ENCODE results near the gene B4GALT4.

DNA sequence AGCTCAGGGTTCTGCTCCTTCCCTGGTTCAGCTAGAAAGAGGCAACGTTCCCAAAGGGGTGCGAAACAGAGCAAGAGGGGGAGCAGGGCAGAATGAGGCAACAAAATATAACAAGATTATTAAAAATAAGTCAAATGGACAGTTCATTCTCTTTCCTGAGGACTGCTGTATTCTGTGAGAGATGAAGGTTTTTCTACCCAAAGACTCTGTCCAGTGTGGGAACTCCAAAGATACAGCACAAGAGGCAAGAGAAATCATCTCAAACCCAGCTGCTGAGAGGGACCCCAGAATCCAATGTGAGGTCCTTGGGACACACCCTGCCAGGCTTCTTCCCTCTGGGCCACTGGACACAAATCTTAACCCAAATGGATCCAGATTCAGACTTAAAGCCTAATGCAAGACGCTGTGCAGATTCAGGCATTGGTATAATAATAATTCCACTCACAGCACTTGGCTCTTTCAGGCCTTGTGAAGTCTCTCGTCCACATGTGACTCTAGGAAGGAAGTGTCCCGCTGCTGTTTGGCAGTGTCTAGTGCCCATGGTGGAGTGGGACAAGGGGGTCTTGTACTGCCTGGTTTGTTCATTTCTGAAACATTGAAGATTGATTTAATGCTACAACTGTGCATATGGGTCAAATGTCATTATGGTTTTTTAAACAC, 39.0 kb upstream of the B4GALT4 start:
- TF ChIP-seq EZH2 (IDR thresholded peaks at IDR 0.05; ENCODE audit: borderline replicate concordance, low read length) = no peak
- TF ChIP-seq, protein P1, sequence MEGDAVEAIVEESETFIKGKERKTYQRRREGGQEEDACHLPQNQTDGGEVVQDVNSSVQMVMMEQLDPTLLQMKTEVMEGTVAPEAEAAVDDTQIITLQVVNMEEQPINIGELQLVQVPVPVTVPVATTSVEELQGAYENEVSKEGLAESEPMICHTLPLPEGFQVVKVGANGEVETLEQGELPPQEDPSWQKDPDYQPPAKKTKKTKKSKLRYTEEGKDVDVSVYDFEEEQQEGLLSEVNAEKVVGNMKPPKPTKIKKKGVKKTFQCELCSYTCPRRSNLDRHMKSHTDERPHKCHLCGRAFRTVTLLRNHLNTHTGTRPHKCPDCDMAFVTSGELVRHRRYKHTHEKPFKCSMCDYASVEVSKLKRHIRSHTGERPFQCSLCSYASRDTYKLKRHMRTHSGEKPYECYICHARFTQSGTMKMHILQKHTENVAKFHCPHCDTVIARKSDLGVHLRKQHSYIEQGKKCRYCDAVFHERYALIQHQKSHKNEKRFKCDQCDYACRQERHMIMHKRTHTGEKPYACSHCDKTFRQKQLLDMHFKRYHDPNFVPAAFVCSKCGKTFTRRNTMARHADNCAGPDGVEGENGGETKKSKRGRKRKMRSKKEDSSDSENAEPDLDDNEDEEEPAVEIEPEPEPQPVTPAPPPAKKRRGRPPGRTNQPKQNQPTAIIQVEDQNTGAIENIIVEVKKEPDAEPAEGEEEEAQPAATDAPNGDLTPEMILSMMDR (conservative IDR thresholded peaks at IDR 0.05 in 1 of 2, IDR thresholded peaks at IDR 0.05 in 1 of 2; ENCODE audit: extremely low read depth in 1 of 2, insufficient read depth in 1 of 2, low read depth in 1 of 2, low read length in 2 of 2) = no peak
